Measurements from ENCODE around the gene ZDHHC14. TPM values are rescaled to one million over a fixed set of nuclear protein-coding genes. Genes with fewer than 3 reads are reported as not detected.

The ZDHHC14 gene
- total RNA-seq, 1 donor from 2014 or later = 1.8 TPM

- TF ChIP-seq CTCF (IDR thresholded peaks at IDR 0.05; ENCODE audit: insufficient read depth, low read length, severe bottlenecking) = no peak
- Histone ChIP-seq H3K36me3 (ENCODE audit: control insufficient read depth, insufficient read depth, low read length) (no peaks in the 10 kb centered on the region), H3K4me3 (ENCODE audit: low read depth, low read length) (no peak overlapping the region), H3K27me3 (ENCODE audit: control insufficient read depth, insufficient read depth, low read length) (no peaks in the 10 kb centered on the region)
- no peak for FAIRE-seq
- DNase-seq (ENCODE audit: low read depth) = no peak
These were observed 241.4 kb downstream of the ZDHHC14 start for GRCh38 chr6:157622427-157622826.

GRCh38 chr6:157625111-157625510, 244.1 kb downstream of the ZDHHC14 start:
- FAIRE-seq = no peak
- no peak for DNase-seq (ENCODE audit: low read depth)
- no peak for TF ChIP-seq CTCF (IDR thresholded peaks at IDR 0.05; ENCODE audit: insufficient read depth, low read length, severe bottlenecking)
- H3K4me3 ChIP-seq (ENCODE audit: low read depth, low read length) = no peak overlapping the region
- H3K36me3 ChIP-seq (ENCODE audit: control insufficient read depth, insufficient read depth, low read length) = no peaks in the 10 kb centered on the region
- no peaks in the 10 kb centered on the region for H3K27me3 ChIP-seq (ENCODE audit: control insufficient read depth, insufficient read depth, low read length)

DNA sequence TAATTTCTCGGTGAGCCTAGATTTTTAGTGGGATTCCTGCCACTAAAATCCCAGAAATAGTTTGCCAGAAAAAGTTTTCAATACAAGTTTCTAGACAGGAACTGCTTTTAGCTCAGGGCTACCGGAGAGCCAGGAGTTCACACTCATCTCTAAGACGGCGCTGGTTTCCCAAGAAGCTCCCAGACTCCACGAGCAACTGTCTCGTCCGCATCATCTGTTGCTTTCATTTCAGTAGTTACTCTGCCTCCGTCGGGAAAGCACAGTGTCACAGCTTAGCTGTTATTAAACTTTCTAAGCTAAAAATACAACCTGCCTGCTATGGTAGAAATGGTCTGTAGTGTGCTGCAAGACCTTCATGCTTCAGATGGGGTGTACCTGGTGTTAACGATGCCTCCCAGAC, 244.8 kb downstream of the ZDHHC14 start:
- Histone ChIP-seq H3K4me3 (ENCODE audit: low read depth, low read length) (no peak overlapping the region), H3K36me3 (ENCODE audit: control insufficient read depth, insufficient read depth, low read length) (no peaks in the 10 kb centered on the region), H3K27me3 (ENCODE audit: control insufficient read depth, insufficient read depth, low read length) (no peaks in the 10 kb centered on the region)
- DNase-seq (ENCODE audit: low read depth) (no peak), FAIRE-seq (peak; percentile 52)
- TF ChIP-seq CTCF (IDR thresholded peaks at IDR 0.05; ENCODE audit: insufficient read depth, low read length, severe bottlenecking) = no peak

DNA sequence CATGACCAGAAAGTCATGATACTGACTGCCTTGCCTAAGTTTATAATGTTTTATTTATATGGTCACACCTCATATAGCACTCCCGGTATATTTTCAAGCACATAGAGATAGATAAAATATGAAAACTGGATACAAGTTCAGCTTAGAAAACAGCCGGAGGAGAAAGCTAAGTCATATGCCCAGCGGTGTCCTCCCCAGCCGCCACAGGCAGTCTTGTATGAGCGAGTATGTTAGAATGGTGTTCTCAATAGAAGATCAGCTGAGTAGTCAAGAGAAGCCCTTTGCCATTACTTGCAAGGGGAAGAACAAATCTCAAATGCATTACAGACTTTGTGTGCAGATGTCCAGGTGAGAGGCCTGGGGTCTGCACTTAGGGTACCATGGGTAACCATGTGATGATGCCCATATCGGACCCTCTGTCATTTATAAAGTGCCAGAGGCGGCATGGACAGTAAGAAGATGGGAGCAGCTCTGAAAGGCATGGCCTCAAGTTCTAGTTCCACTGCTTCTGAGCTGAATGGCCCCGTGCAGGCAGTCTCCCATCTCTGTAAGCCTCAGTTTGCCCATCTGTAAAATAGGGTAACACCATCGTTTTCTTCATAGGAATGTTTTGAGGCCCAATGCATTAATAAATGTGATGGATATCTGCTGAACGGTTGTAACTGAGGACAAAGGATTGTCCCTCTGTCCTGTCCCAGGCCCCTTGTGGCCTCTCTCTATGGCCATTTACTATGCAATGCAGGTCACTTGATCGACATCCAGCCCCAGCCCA, 246.4 kb downstream of the ZDHHC14 start:
- no peak for TF ChIP-seq CTCF (IDR thresholded peaks at IDR 0.05; ENCODE audit: insufficient read depth, low read length, severe bottlenecking)

DNA sequence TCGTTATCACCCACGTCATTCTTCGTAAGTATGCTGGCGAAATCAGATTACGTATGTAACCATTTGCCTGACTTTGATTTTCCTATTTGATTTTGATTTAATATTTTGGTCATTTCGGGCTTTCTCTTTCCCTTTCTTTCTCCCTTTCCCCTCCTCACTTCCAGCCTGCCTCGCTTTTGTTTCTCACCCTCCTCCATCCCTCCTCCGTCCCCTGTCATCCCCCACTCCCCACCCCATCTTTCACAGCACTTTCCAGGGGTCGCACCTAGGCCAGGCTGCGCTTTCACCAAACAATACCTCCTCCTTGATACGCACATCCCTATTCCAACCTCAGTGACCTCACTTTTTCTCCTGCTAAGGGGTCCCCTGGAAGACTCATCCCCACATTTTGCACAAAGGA, 247.5 kb downstream of the ZDHHC14 start:
- no peak for TF ChIP-seq CTCF (IDR thresholded peaks at IDR 0.05; ENCODE audit: insufficient read depth, low read length, severe bottlenecking)

More for the DNA sequence above, 246.4 kb downstream of the ZDHHC14 start:
- Histone ChIP-seq H3K36me3 (ENCODE audit: control insufficient read depth, insufficient read depth, low read length) (no peaks in the 10 kb centered on the region), H3K4me3 (ENCODE audit: low read depth, low read length) (no peak overlapping the region), H3K27me3 (ENCODE audit: control insufficient read depth, insufficient read depth, low read length) (no peaks in the 10 kb centered on the region)
- peak; percentile 92 for FAIRE-seq
- no peak for DNase-seq (ENCODE audit: low read depth)

GRCh38 chr6:157629220-157629619, 248.2 kb downstream of the ZDHHC14 start:
- FAIRE-seq = no peak
- TF ChIP-seq CTCF (IDR thresholded peaks at IDR 0.05; ENCODE audit: insufficient read depth, low read length, severe bottlenecking) = no peak
- no peaks in the 10 kb centered on the region for H3K27me3 ChIP-seq (ENCODE audit: control insufficient read depth, insufficient read depth, low read length)
- no peak overlapping the region for H3K4me3 ChIP-seq (ENCODE audit: low read depth, low read length)
- no peak for DNase-seq (ENCODE audit: low read depth)
- no peaks in the 10 kb centered on the region for H3K36me3 ChIP-seq (ENCODE audit: control insufficient read depth, insufficient read depth, low read length)

More for the DNA sequence above, 247.5 kb downstream of the ZDHHC14 start:
- Histone ChIP-seq H3K36me3 (ENCODE audit: control insufficient read depth, insufficient read depth, low read length) (no peaks in the 10 kb centered on the region), H3K4me3 (ENCODE audit: low read depth, low read length) (no peak overlapping the region), H3K27me3 (ENCODE audit: control insufficient read depth, insufficient read depth, low read length) (no peaks in the 10 kb centered on the region)
- no peak for DNase-seq (ENCODE audit: low read depth)
- FAIRE-seq = no peak

Measured in bronchial epithelial cell (primary cell).